ENCODE measurements around the gene UBASH3A. TPM values are rescaled to one million over a fixed set of nuclear protein-coding genes. Genes with fewer than 3 reads are reported as not detected.

UBASH3A gene
- polyA plus RNA-seq, 1 donor (not counting 4 experiments of a cell fraction or from before 2014, with no cell fraction given), result not detected

DNA sequence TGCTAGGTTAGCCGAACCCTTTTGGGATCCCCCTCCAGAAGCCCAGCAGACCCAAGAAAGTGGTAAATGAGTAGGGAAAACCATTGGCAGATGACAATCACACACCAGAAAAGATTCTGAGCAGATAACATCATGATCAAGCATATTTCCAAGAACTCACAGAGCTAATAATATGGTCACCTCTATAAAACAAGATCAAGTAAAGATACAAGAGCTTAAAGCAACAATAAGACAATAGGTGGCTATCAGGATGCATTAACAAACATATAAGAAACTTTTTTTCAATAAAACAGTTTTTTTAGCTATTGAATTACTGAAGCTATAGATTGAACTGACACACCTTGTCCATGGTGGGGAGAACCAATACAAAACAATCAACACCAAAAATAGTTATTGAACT is 29.0 kb downstream of the UBASH3A start:
- Histone ChIP-seq H3K4me2 (ENCODE audit: control insufficient read depth, extremely low read depth, insufficient read depth, low read depth, low read length) (no peak overlapping the region), H3K4me1 (ENCODE audit: control insufficient read depth, extremely low read depth, insufficient read depth, low read length) (peaks cover 4% of the 10 kb centered on the region), H3K9me3 (ENCODE audit: control insufficient read depth, low read depth, low read length) (no peaks in the 10 kb centered on the region), H3K4me3 (ENCODE audit: control insufficient read depth in 2 of 3, extremely low read depth in 1 of 3, insufficient read depth in 2 of 3, low read depth in 1 of 3, low read length in 3 of 3) (no peak overlapping the region), H2AFZ (ENCODE audit: control insufficient read depth, low read length) (no peak overlapping the region), H3K36me3 (ENCODE audit: control insufficient read depth in 2 of 2, extremely low read depth in 1 of 2, insufficient read depth in 2 of 2, low read length in 2 of 2) (no peaks in the 10 kb centered on the region), H3K9ac (ENCODE audit: control insufficient read depth, extremely low read depth, insufficient read depth, low read length) (no peak overlapping the region), H3K27me3 (ENCODE audit: control insufficient read depth, extremely low read depth, insufficient read depth, low read length) (peaks cover 10% of the 10 kb centered on the region), H3K79me2 (ENCODE audit: control insufficient read depth, insufficient read depth, low read length) (no peaks in the 10 kb centered on the region), H4K20me1 (ENCODE audit: control insufficient read depth, extremely low read depth, insufficient read depth, low read length) (no peaks in the 10 kb centered on the region), H3K9me1 (ENCODE audit: control insufficient read depth, extremely low read depth, insufficient read depth, low read length) (no peaks in the 10 kb centered on the region), H3K27ac (ENCODE audit: control insufficient read depth, insufficient read depth, low read length) (no peak overlapping the region)
- DNase-seq (ENCODE audit: low read depth, low spot score), result no peak
- TF ChIP-seq EZH2 (IDR thresholded peaks at IDR 0.05; ENCODE audit: low read length), result no peak
- TF ChIP-seq, protein P1, sequence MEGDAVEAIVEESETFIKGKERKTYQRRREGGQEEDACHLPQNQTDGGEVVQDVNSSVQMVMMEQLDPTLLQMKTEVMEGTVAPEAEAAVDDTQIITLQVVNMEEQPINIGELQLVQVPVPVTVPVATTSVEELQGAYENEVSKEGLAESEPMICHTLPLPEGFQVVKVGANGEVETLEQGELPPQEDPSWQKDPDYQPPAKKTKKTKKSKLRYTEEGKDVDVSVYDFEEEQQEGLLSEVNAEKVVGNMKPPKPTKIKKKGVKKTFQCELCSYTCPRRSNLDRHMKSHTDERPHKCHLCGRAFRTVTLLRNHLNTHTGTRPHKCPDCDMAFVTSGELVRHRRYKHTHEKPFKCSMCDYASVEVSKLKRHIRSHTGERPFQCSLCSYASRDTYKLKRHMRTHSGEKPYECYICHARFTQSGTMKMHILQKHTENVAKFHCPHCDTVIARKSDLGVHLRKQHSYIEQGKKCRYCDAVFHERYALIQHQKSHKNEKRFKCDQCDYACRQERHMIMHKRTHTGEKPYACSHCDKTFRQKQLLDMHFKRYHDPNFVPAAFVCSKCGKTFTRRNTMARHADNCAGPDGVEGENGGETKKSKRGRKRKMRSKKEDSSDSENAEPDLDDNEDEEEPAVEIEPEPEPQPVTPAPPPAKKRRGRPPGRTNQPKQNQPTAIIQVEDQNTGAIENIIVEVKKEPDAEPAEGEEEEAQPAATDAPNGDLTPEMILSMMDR (optimal IDR thresholded peaks at IDR 0.05 in 1 of 3, IDR thresholded peaks at IDR 0.05 in 1 of 3, conservative IDR thresholded peaks at IDR 0.05 in 1 of 3; ENCODE audit: extremely low read depth in 1 of 3, insufficient read depth in 2 of 3, low read length in 3 of 3), result no peak
- dilution Hi-C loops (cut with MboI; ENCODE audit: extremely low pct_ligation_motif_present, low sequenced_read_pairs), result no loop called here
- FAIRE-seq, result no peak

DNA sequence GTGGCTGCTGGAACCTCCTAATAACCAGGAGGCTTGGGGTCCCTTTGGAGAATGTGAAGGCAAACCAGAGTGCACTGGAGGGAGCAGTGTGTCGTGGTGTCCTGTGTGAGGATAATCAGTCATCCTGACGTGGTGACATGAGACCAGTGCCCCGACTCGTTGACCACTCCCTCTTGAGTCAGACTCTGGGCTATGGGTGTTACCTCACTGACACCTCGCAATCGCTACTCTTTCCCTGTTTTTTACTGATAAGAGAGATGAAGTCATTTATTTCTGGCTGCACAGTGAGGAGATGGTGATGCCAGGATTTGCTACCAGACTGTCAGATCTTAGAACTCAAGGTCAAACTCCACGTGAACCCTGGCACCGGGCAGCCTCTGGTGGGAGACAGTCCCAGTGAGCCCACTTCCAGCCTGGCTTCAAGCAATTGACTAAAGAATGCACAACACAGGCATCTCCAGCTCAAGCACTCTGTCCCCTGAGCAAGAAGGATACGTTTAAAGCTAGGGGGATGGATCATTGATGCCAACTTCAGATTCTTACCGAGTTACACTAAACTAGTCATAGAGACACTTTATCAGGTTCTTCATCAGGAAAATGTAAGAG is 30.3 kb downstream of the UBASH3A start:
- Histone ChIP-seq H3K27ac (ENCODE audit: control insufficient read depth, insufficient read depth, low read length) (no peak overlapping the region), H3K4me1 (ENCODE audit: control insufficient read depth, extremely low read depth, insufficient read depth, low read length) (peaks cover 4% of the 10 kb centered on the region), H3K9me3 (ENCODE audit: control insufficient read depth, low read depth, low read length) (no peaks in the 10 kb centered on the region), H3K79me2 (ENCODE audit: control insufficient read depth, insufficient read depth, low read length) (no peaks in the 10 kb centered on the region), H4K20me1 (ENCODE audit: control insufficient read depth, extremely low read depth, insufficient read depth, low read length) (no peaks in the 10 kb centered on the region), H3K9me1 (ENCODE audit: control insufficient read depth, extremely low read depth, insufficient read depth, low read length) (no peaks in the 10 kb centered on the region), H3K27me3 (ENCODE audit: control insufficient read depth, extremely low read depth, insufficient read depth, low read length) (peaks cover 10% of the 10 kb centered on the region), H3K36me3 (ENCODE audit: control insufficient read depth in 2 of 2, extremely low read depth in 1 of 2, insufficient read depth in 2 of 2, low read length in 2 of 2) (no peaks in the 10 kb centered on the region), H3K4me2 (ENCODE audit: control insufficient read depth, extremely low read depth, insufficient read depth, low read depth, low read length) (no peak overlapping the region), H2AFZ (ENCODE audit: control insufficient read depth, low read length) (no peak overlapping the region), H3K9ac (ENCODE audit: control insufficient read depth, extremely low read depth, insufficient read depth, low read length) (no peak overlapping the region), H3K4me3 (ENCODE audit: control insufficient read depth in 2 of 3, extremely low read depth in 1 of 3, insufficient read depth in 2 of 3, low read depth in 1 of 3, low read length in 3 of 3) (no peak overlapping the region)
- no peak for DNase-seq (ENCODE audit: low read depth, low spot score)
- TF ChIP-seq EZH2 (IDR thresholded peaks at IDR 0.05; ENCODE audit: low read length), result no peak
- TF ChIP-seq, protein P1 (optimal IDR thresholded peaks at IDR 0.05 in 1 of 3, IDR thresholded peaks at IDR 0.05 in 1 of 3, conservative IDR thresholded peaks at IDR 0.05 in 1 of 3; ENCODE audit: extremely low read depth in 1 of 3, insufficient read depth in 2 of 3, low read length in 3 of 3), result no peak
- dilution Hi-C loops (cut with MboI; ENCODE audit: extremely low pct_ligation_motif_present, low sequenced_read_pairs), result no loop called here
- FAIRE-seq, result no peak
